H1 (cell line): Measurements from ENCODE around the gene NHS. TPM values are rescaled to one million over a fixed set of nuclear protein-coding genes. Genes with fewer than 3 reads are reported as not detected.

Source experiments
- CTCF ChIA-PET: fragments of 300-600 bp; sonication (Branson Sonifier 250); formaldehyde crosslinking; loops from one replicate; lab custom pipeline; 2021; ENCODE audit not compliant: partially characterized antibody; lab: Charles Lee
- POLR2A ChIA-PET: fragments of 300-600 bp; sonication (Branson Sonifier 250); formaldehyde crosslinking; loops from one replicate; lab custom pipeline; 2021; ENCODE audit warnings: inconsistent platforms; ENCODE audit not compliant: partially characterized antibody; lab: Charles Lee
- DNase-seq, 2 experiments: peaks; one replicate each; pipeline versions ENCODE4 v3.0.0 to v3.0.0-alpha.2; 2010 to 2022; ENCODE audit warnings: low spot score in 2 of 2, low read depth in 1 of 2, mixed read lengths in 1 of 2
- FAIRE-seq: peaks from 2 replicates; lab custom pipeline; 2011; peaks lifted over from hg19 to GRCh38; lab: Jason Lieb, UNC
- H2AFZ ChIP-seq: 2 replicates; pipeline ENCODE4 v1.8.1; 2012; ENCODE audit warnings: low read length, inconsistent platforms
- H2AK5ac ChIP-seq: 2 replicates; pipeline ENCODE4 v1.6.1; 2013; ENCODE audit warnings: low read depth, low read length
- H2BK120ac ChIP-seq: replicated peaks from 2 replicates; pipeline ENCODE3; 2013; ENCODE audit warnings: low read depth, low read length, inconsistent platforms
- H2BK12ac ChIP-seq: 2 replicates; pipeline ENCODE4 v1.6.1; 2013; ENCODE audit warnings: low read depth, low read length
- H2BK15ac ChIP-seq: 2 replicates; pipeline ENCODE4 v1.6.1; 2013; ENCODE audit warnings: low read length
- H2BK20ac ChIP-seq: 2 replicates; pipeline ENCODE4 v1.6.1; 2013; ENCODE audit warnings: low read length
- H2BK5ac ChIP-seq: 2 replicates; pipeline ENCODE4 v1.6.1; 2013; ENCODE audit warnings: low read depth, low read length
- H3K14ac ChIP-seq: 2 replicates; pipeline ENCODE4 v1.6.1; 2013; ENCODE audit warnings: inconsistent platforms; ENCODE audit not compliant: insufficient read length
- H3K18ac ChIP-seq: 2 replicates; pipeline ENCODE4 v1.6.1; 2013; ENCODE audit warnings: low read length; ENCODE audit errors: extremely low read depth
- H3K23ac ChIP-seq: 2 replicates; pipeline ENCODE4 v1.6.1; 2013; ENCODE audit warnings: inconsistent platforms; ENCODE audit not compliant: insufficient read length
- H3K23me2 ChIP-seq: 2 replicates; pipeline ENCODE4 v1.6.1; 2013; ENCODE audit warnings: low read depth, low read length
- H3K27ac ChIP-seq: 2 replicates; pipeline ENCODE4 v1.6.1; 2011; ENCODE audit warnings: low read depth, low read length, inconsistent platforms
- H3K27me3 ChIP-seq, 4 experiments: replicated peaks in 1 of 4; 1 replicate in 1 of 4; 2 replicates in 3 of 4; pipeline versions ENCODE4 v1.6.1 to v1.8.1; 2011 to 2013; ENCODE audit warnings: low read length in 3 of 4, mild to moderate bottlenecking in 3 of 4, inconsistent platforms in 2 of 4, mixed read lengths in 2 of 4, moderate library complexity in 1 of 4; ENCODE audit not compliant: control insufficient read depth in 3 of 4, insufficient read depth in 3 of 4; ENCODE audit errors: extremely low read depth in 1 of 4
- H3K36me3 ChIP-seq, 4 experiments: 2 replicates each; pipeline versions ENCODE4 v1.6.1 to v1.8.1; 2011 to 2013; ENCODE audit warnings: mild to moderate bottlenecking in 4 of 4, low read length in 3 of 4, moderate library complexity in 2 of 4, control low read depth in 1 of 4, inconsistent platforms in 1 of 4; ENCODE audit not compliant: insufficient read depth in 4 of 4, control insufficient read depth in 2 of 4
- H3K4ac ChIP-seq: replicated peaks from 2 replicates; pipeline ENCODE3; 2013; ENCODE audit warnings: low read length, low read depth, mixed read lengths, inconsistent platforms; ENCODE audit not compliant: insufficient read length
- H3K4me1 ChIP-seq, 4 experiments: replicated peaks in 1 of 4; 1 replicate in 1 of 4; 2 replicates in 3 of 4; pipeline versions ENCODE4 v1.6.1 to v1.8.1; 2011 to 2013; ENCODE audit warnings: low read length in 3 of 4, inconsistent platforms in 2 of 4, mixed read lengths in 1 of 4; ENCODE audit not compliant: insufficient read depth in 4 of 4, control insufficient read depth in 3 of 4
- H3K4me2 ChIP-seq, 2 experiments: 2 replicates each; pipeline versions ENCODE4 v1.6.1 to v1.8.1; 2011 to 2013; ENCODE audit warnings: low read depth in 2 of 2, low read length in 2 of 2, control low read depth in 1 of 2, inconsistent platforms in 1 of 2, mild to moderate bottlenecking in 1 of 2; ENCODE audit not compliant: insufficient read depth in 1 of 2
- H3K4me3 ChIP-seq, 4 experiments: fragments of 200-600, 300-600 bp in 1 of 4; sonication (generic), shearing (Covaris generic), sonication (Bioruptor Twin) in 1 of 4; 2 replicates each; pipeline versions ENCODE4 v1.5.1 to v1.8.1; 2011 to 2016; ENCODE audit warnings: low read length in 4 of 4, low read depth in 3 of 4, control low read depth in 2 of 4, inconsistent platforms in 2 of 4, mild to moderate bottlenecking in 2 of 4, mixed read lengths in 1 of 4, moderate library complexity in 1 of 4; ENCODE audit not compliant: insufficient read depth in 2 of 4; ENCODE audit errors: extremely low read depth in 1 of 4
- H3K56ac ChIP-seq: replicated peaks from 2 replicates; pipeline ENCODE3; 2013; ENCODE audit warnings: low read depth, mild to moderate bottlenecking, mixed read lengths, low read length, inconsistent platforms; ENCODE audit not compliant: insufficient read length
- H3K79me1 ChIP-seq: 2 replicates; pipeline ENCODE4 v1.6.1; 2013; ENCODE audit warnings: low read depth, low read length, control low read depth
- H3K79me2 ChIP-seq, 2 experiments: 2 replicates each; pipeline versions ENCODE4 v1.6.1 to v1.8.1; 2012 to 2013; ENCODE audit warnings: low read length in 2 of 2, mild to moderate bottlenecking in 2 of 2, inconsistent platforms in 1 of 2; ENCODE audit not compliant: insufficient read depth in 2 of 2, control insufficient read depth in 1 of 2
- H3K9ac ChIP-seq, 4 experiments: replicated peaks in 1 of 4; 1 replicate in 1 of 4; 2 replicates in 3 of 4; pipeline versions ENCODE4 v1.6.1 to v1.8.1; 2011 to 2013; ENCODE audit warnings: low read depth in 3 of 4, low read length in 3 of 4, control low read depth in 2 of 4, mild to moderate bottlenecking in 2 of 4, moderate library complexity in 2 of 4, inconsistent platforms in 1 of 4; ENCODE audit errors: extremely low read depth in 1 of 4
- H3K9me3 ChIP-seq, 2 experiments: 2 replicates each; pipeline versions ENCODE4 v1.6.1 to v1.8.1; 2012 to 2013; ENCODE audit warnings: mild to moderate bottlenecking in 2 of 2, moderate library complexity in 2 of 2, control low read depth in 1 of 2, inconsistent platforms in 1 of 2, low read depth in 1 of 2, low read length in 1 of 2, mixed read lengths in 1 of 2; ENCODE audit not compliant: insufficient read depth in 2 of 2
- H4K20me1 ChIP-seq, 2 experiments: replicated peaks in 1 of 2; 2 replicates each; pipeline versions ENCODE3 to v1.8.1; 2011 to 2013; ENCODE audit warnings: inconsistent platforms in 2 of 2, low read length in 2 of 2, mild to moderate bottlenecking in 1 of 2; ENCODE audit not compliant: insufficient read depth in 2 of 2, control insufficient read depth in 1 of 2
- H4K5ac ChIP-seq: 2 replicates; pipeline ENCODE4 v1.6.1; 2013; ENCODE audit warnings: low read length, low read depth, mixed read lengths, inconsistent platforms; ENCODE audit not compliant: insufficient read length
- H4K8ac ChIP-seq: 2 replicates; pipeline ENCODE4 v1.8.0; 2013; ENCODE audit warnings: mild to moderate bottlenecking, moderate library complexity, low read length, inconsistent platforms; ENCODE audit not compliant: insufficient read depth; ENCODE audit errors: extremely low read depth
- H4K91ac ChIP-seq: replicated peaks from 2 replicates; pipeline ENCODE3; 2013; ENCODE audit warnings: low read length, mixed read lengths, inconsistent platforms; ENCODE audit not compliant: insufficient read length
- CBX8 ChIP-seq: fragments of 300-800, 300-1000 bp; sonication (generic); IDR thresholded peaks from 2 replicates; pipeline ENCODE4 v1.7.1; 2016; ENCODE audit warnings: low read depth, low read length, borderline replicate concordance
- CTCF ChIP-seq, 3 experiments: IDR thresholded peaks; 1 replicate in 2 of 3; 2 replicates in 1 of 3; pipeline versions ENCODE4 v1.5.1 to v1.6.1; 2011; ENCODE audit warnings: low read length in 3 of 3, mild to moderate bottlenecking in 3 of 3, inconsistent platforms in 2 of 3, low read depth in 1 of 3, moderate library complexity in 1 of 3; ENCODE audit not compliant: insufficient read depth in 1 of 3; ENCODE audit errors: control extremely low read depth in 1 of 3
- GTF2F1 ChIP-seq: IDR thresholded peaks from 2 replicates; pipeline ENCODE4 v1.6.1; 2012; ENCODE audit warnings: low read depth, low read length, improper control_type of control experiment, borderline replicate concordance
- KDM4A ChIP-seq: IDR thresholded peaks from one replicate; pipeline ENCODE4 v1.7.1; 2012; ENCODE audit warnings: low read depth, mild to moderate bottlenecking, moderate library complexity, low read length, inconsistent platforms; ENCODE audit not compliant: severe bottlenecking
- SP1 ChIP-seq: IDR thresholded peaks from 2 replicates; pipeline ENCODE4 v1.6.1; 2011; ENCODE audit warnings: low read depth, low read length
- WGBS, 2 experiments: shearing (Covaris generic) in 1 of 2; methylation state at CpG; one replicate each; pipeline versions ENCODE4 v1.1.6 to v1.1.7; 2013 to 2015; ENCODE audit warnings: low lambda C conversion rate in 2 of 2, mixed read lengths in 2 of 2, inconsistent platforms in 1 of 2, low coverage in 1 of 2, missing lambda C conversion rate in 1 of 2; ENCODE audit not compliant: insufficient replicate concordance in 2 of 2, insufficient coverage in 1 of 2, insufficient read length in 1 of 2; ENCODE audit errors: extremely low coverage in 1 of 2, missing lambda C conversion rate in 1 of 2; 5-methylcytosine and 5-hydroxymethylcytosine counted together
- long read RNA-seq, 2 experiments: library from RNA in 1 of 2; library from capped mRNA in 1 of 2; stranded (forward); transcript quantifications; one replicate each; pipeline ENCODE4 v2.0.0, GENCODE V29; 2021; ENCODE audit warnings: inconsistent platforms in 1 of 2
- polyA minus RNA-seq, 3 experiments: library from RNA; depleted of rRNA, polyadenylated mRNA; stranded (reverse); fragments of >200 nt; gene quantifications; 1 replicate in 2 of 3; 2 replicates in 1 of 3; pipeline ENCODE4 v1.2.3, GENCODE V29; 2011
- polyA plus RNA-seq, 7 experiments: library from polyadenylated mRNA; depleted of rRNA in 3 of 7; stranded (reverse) in 5 of 7; unstranded in 2 of 7; fragments of >200 nt in 5 of 7; fragments of 200-250 nt in 2 of 7; gene quantifications; 1 replicate in 5 of 7; 2 replicates in 1 of 7; 4 replicates in 1 of 7; pipeline versions ENCODE4 v1.2.1 to v1.2.3, GENCODE V29; 2011 to 2013; ENCODE audit warnings: missing spikeins in 2 of 7, mixed read lengths in 2 of 7
- total RNA-seq: library from RNA; stranded (reverse); fragmentation: NEBNext Ultra II Directional; extraction: Animal tissue kit (Norgen Biotek cat#: 25700); gene quantifications from 2 replicates; pipeline ENCODE4 v1.2.1, GENCODE V29; 2021

The NHS gene
- total RNA-seq (6.6 and 6.7 TPM in 2 replicates), polyA plus RNA-seq (2011; rRNA removed) (2.2 and 2.5 TPM in 2 replicates), polyA minus RNA-seq (2011; rRNA and poly(A)+ RNA removed) (4.2 and 6.0 TPM in 2 replicates)
- polyA plus RNA-seq (2011; cell fraction: cytosol; rRNA removed), result 2.2 TPM
- 6.0 TPM for polyA plus RNA-seq (2011; cell fraction: nucleus; rRNA removed)
- 3.0 to 4.1 TPM (median 3.2 TPM) in 4 replicates for polyA plus RNA-seq (2012, experiment 1 of 2)
- polyA plus RNA-seq (2012, experiment 2 of 2), result 0.14 TPM
- 3.2 TPM for polyA plus RNA-seq (2013, experiment 1 of 2)
- polyA plus RNA-seq (2013, experiment 2 of 2), result 2.9 TPM
- polyA minus RNA-seq (2011; cell fraction: cytosol; rRNA and poly(A)+ RNA removed), result 3.5 TPM
- polyA minus RNA-seq (2011; cell fraction: nucleus; rRNA and poly(A)+ RNA removed), result 5.9 TPM
- long read RNA-seq, experiment 1, partial matches to known transcripts, result 0 of 6 reads
- long read RNA-seq, experiment 1, other reads (novel, unspliced or antisense), result 6 of 6 reads
- long read RNA-seq, experiment 2, partial matches to known transcripts, result 0 of 1 reads
- long read RNA-seq, experiment 2, other reads (novel, unspliced or antisense), result 1 of 1 reads

- H2AFZ ChIP-seq, result 0 out of 2 replicates have a peak within 1 kb of the TSS, but pooled peaks have one; percentile 41
- no peak within 1 kb of the TSS; the same call in 1 of the 2 replicates for H2BK20ac ChIP-seq
- peak within 1 kb of the TSS; percentile 45 to 70 (median 54) for H3K4me3 ChIP-seq
- H3K9me3 ChIP-seq, result no peaks in the 10 kb centered on the region
- H3K9ac ChIP-seq, result peak within 1 kb of the TSS in 2 of 4 experiments; percentile 3 to 8; a peak in 2 of 7 replicates
- H3K14ac ChIP-seq, result no peak within 1 kb of the TSS
- H3K27ac ChIP-seq, result no peak within 1 kb of the TSS
- H3K79me2 ChIP-seq, result peaks cover 0 to 1% of the 10 kb centered on the region in 2 experiments; a peak in 1 of 4 replicates
- no peak within 1 kb of the TSS for H4K5ac ChIP-seq
- H3K36me3 ChIP-seq, result no peaks in the 10 kb centered on the region
- no peaks in the 10 kb centered on the region for H3K79me1 ChIP-seq
- H3K18ac ChIP-seq, result no peak within 1 kb of the TSS; the same call in 1 of the 2 replicates
- H4K8ac ChIP-seq, result peak within 1 kb of the TSS; percentile 68; the same call in 1 of the 2 replicates
- no peak within 1 kb of the TSS for H4K91ac ChIP-seq
- DNase-seq, result peak; percentile 43 to 70
- H2BK15ac ChIP-seq, result no peak within 1 kb of the TSS
- H3K23ac ChIP-seq, result no peak within 1 kb of the TSS
- no peak for FAIRE-seq
- CTCF ChIA-PET, result interaction anchor here (0.6 to 0.8 kb wide), 2 partner anchors 147 to 210 kb away, joined by 3 read pairs; no protein-coding TSS in a partner anchor
- H3K4me1 ChIP-seq, result peaks cover 0 to 3% (median 0%) of the 10 kb centered on the region in 4 experiments; a peak in 5 of 7 replicates
- peaks cover 7 to 21% (median 19%) of the 10 kb centered on the region in 4 experiments; a peak in 6 of 7 replicates for H3K27me3 ChIP-seq
- POLR2A ChIA-PET, result interaction anchor here (0.6 kb wide), 1 partner anchor 147 kb away, joined by 3 read pairs; no protein-coding TSS in a partner anchor
- H2BK5ac ChIP-seq, result no peak within 1 kb of the TSS; the same call in 1 of the 2 replicates
- H3K23me2 ChIP-seq, result peaks cover 18% of the 10 kb centered on the region; the same call in 1 of the 2 replicates
- peaks cover 0 to 2% of the 10 kb centered on the region in 2 experiments for H4K20me1 ChIP-seq
- 10% methylated on average over 11 of the region's 52 CpGs; no CpG with 5 or more reads in 1 of the 2 experiments for WGBS, 2 experiments
- H3K56ac ChIP-seq, result no peak within 1 kb of the TSS
- H2AK5ac ChIP-seq, result no peak within 1 kb of the TSS
- H3K4me2 ChIP-seq, result peak within 1 kb of the TSS; percentile 75 to 80
- no peak within 1 kb of the TSS for H3K4ac ChIP-seq
- H2BK120ac ChIP-seq, result no peak within 1 kb of the TSS
- H2BK12ac ChIP-seq, result peak within 1 kb of the TSS; percentile 12; the same call in 1 of the 2 replicates
- TF ChIP-seq SP1 (0 out of 2 replicates have a peak, but pooled peaks have one; percentile 36), GTF2F1 (no peak), CTCF (IDR thresholded peaks at IDR 0.05; ENCODE audit: control extremely low read depth in 1 of 3, insufficient read depth in 1 of 3, low read depth in 1 of 3, low read length in 3 of 3) (peak; percentile 44 to 65 (median 58)), CBX8 (no peak), KDM4A (peak; percentile 17)
Measured at GRCh38 chrX:17374619-17375366, at the start of gene NHS. NHS (plus strand) TSS chrX:17375200; CDS start chrX:17375758, 558 bp downstream.
